Measurements from ENCODE around the gene MT1B.
"Not testable (repeated sequence)": the region's sequence is repeated elsewhere in the genome, so short reads cannot be mapped to it uniquely, and the experiment has no call there.

The MT1B gene

DNA sequence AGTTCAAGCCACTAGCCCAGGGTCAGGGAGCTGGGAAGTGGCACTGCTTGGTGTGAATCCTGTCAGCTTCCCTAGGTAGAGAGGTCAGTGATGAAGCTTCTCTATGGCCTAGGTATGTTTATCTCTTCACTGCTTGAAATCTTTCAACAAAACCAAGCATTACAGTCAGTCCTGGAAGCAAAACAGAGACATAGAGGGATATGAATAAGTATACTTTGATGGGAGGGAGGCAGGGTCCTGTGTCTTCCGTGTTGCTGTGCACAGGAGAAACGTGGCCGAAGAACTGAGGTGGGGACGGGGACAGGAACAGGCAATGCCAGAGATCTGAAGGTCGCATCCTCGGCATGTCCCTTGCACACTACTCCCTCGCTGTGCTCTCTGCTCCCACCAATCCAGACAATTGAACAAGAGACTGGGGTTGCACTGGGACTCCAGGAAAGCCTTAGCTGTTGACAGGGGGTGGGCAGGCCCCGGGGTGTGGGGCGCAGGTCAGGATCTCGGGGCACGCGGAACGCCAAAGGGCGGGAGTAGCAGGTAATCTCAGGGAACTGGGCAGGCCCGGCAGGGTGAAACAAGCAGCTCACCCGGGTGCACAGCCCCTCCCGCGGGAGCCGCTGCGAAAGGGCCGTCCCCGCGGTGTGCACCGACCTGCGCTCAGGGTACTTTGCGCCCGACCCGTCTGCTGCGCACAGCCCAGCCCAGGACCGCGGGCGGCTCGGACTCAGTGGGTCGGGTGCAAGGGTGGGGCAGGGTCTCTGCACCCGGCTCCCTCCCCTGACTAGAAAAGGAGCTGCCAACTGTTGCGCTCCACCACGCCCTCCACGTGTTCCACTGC lies 17.5 kb downstream of the MT1B start, which contains the start of gene MT1H:
Gene MT1H (plus strand): TSS at position 810 of the 835 bp plus-strand sequence. CDS start 71 bp downstream, outside the sequence.
- no peak for DNase-seq

DNA sequence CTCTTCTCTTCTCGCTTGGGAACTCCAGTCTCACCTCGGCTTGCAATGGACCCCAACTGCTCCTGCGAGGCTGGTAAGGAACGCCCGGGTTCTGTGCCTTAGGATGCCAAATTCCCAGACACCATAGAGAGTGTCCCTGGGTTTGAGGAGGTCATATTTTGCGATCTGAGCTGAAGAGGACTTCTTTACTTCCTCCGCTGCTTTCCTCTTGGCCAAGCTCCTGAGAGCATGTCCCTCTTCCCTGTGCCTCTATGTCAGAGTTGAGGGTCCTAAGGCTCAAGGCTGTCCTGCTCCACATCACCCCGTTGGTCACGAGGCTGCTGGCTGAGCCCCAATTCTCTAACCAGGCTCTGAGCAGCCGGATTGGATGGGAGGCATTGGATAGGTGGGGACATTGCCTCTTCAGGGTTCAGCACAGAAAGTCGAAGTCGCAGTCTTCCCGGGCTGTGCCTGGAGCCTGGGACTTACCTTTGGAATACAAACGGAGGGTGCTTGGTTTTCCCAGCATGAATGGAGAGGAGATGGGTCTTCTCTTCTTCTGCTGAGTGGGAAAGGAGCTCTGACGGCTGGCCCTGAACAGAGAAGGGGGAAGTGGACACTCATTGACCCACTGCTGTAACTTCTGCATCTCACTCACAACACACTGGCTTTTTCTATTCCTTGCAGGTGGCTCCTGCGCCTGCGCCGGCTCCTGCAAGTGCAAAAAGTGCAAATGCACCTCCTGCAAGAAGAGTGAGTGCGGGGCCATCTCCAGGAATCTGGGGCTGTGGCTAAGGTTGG lies 18.3 kb downstream of the MT1B start:
- DNase-seq, result no peak

DNA sequence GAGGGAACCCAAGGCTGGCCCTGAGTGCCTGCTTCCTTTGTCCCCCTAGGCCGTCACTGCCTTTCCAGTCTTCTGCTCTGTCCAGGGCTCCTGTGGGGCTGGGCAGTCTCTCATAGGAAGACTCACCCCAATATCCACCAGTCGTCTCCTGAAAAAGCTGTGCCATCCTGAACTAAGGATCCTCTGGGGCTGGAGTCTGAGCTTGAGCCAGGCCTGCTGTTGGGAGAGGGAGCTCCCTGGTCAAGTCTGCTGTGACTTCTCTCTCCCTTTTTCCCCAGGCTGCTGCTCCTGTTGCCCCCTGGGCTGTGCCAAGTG lies 18.9 kb downstream of the MT1B start:
- DNase-seq, result no peak

DNA sequence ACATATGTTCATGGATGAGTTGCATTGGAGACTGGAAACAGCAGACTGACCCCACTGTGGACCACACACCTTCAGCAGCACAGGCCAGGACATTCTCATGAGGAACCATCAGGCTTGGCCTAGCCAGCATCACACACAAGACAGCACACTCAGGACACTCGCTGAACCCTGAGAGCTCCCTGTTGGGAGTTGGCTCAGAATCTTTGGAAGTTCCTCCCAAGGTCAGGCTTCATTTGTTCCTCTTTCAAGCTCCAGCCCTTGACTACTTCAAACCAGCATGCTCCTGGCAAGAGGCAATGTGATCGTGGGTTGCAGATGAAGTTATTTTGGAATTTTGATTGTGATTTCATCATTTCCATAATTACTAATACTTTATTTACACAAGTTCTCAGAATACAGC lies 20.0 kb downstream of the MT1B start:
- not testable (repeated sequence) for DNase-seq

DNA sequence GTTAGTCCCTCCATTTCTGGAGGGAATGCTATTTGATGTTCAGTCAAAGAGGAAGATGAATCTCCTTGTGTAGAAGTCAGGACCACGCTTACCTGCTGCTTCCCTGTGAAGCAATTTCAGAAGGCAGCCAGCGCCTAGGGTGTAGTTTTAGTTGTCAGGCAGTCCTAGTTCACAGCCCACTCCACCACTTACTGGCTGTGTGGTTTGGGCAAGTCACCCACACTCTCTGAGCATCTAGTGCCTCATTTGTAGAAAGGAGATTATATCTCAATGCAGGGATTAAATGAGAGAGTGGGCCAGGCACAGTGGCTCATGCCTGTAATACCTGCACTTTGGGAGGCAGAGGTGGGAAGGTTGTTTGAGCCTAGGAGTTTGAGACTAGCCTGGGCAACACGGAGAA lies 20.5 kb downstream of the MT1B start:
- not testable (repeated sequence) for DNase-seq

DNA sequence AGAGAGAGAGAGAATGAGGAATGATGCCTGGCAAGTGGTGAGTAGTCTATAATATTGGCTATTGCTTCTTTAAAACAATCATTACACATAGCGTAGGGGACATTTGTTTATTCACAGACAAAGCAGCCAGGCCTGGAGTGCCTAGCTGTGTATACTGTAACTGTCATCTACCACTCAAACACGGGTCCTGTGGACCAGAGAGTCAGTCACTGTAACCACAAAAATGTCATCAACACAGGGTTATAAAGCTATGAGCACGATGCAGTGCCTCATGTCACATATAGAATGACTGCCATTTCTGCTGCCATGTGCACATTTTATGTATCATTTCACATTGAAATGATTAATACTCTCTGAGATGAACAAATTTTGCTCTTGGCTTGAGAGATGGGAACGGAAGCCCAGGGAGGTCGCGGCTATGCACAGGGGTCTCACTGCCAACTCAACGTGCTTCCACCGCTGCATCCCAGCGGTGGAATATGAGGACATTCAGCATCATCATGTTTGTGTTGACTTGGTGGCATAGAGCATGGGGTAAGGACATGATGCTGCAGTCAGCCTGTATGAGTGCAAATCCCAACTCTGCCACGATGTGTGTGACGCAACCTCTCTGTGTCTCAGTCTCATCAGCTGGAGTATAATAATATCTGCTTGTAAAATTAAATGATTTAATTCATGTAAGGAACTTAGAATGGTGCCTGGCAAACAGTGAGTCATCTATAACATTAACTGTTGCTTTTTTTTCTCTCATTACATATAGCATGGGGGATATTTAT lies 21.3 kb downstream of the MT1B start:
- DNase-seq, result no peak

DNA sequence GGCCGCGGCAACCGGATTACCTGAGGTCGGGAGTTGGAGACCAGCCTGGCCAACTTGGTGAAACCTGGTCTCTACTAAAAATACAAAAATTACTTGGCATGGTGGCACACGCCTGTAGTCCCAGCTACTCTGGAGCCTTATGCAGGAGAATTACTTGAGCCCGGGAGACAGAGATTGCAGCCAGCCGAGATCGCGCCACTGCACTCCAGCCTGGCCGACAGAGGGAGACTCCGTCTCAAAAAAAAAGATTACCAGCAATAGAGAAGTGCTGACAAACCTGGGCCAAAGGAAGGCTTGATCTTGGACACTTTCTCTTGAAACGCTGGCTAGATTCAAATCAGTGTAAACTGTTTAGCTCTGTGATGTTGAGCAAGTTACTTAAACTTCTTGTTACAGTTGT lies 22.2 kb downstream of the MT1B start:
- peak; percentile 30 for DNase-seq

DNA sequence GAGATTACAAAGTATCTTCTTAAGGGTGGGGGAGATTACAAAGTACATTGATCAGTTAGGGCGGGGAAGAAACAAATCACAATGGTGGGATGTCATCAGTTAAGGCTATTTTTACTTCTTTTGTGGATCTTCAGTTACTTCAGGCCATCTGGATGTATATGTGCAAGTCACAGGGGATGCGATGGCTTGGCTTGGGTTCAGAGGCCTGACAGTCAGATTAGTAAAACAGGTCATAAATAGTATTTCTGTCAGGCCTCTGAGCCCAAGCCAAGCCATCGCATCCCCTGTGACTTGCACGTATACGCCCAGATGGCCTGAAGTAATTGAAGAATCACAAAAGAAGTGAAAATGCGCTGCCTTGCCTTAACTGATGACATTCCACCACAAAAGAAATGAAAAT lies 22.9 kb downstream of the MT1B start:
- DNase-seq, result not testable (repeated sequence)

DNA sequence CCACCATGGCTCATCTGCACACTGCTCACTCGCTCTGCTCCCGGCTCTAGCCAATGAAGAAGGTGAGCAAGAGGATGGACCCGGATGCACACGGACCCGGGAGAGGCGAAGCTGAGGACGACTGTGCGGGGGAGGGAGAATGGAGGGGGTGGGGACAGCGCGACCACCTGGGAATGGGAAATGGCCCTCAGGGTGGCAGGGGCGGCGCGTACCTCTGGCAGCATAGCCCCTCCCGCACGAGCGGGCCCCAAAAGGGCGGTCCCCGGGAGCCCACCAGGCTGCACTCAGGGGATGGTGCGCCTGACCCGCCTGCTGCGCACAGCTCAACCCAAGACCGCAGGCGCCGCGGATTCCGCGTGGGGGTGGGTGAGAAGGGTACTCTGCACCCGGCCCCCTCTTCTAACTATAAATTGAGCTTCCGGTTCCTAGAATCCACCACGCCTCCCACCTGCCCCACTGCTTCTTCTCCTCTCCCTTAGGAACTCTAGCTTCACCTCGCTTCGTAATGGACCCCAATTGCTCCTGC lies 24.1 kb downstream of the MT1B start:
- peak; percentile 34 for DNase-seq

DNA sequence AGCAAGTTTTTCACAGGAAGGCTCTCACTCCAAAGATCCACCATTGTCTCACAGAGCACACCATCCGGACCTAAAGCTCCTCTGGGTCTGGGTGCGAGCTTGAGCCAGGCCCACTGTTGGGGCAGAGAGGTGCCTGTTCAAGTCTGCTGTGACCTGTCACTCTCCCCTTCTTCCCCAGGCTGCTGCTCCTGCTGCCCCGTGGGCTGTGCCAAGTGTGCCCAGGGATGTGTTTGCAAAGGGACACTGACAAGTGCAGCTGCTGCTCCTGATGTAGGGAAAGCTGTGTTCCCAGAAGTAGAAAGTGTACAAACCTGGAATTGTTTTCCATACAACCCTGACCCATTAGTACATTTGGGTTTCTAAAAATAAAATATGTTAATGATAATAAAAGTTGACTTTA lies 25.8 kb downstream of the MT1B start:
- DNase-seq, result no peak

DNA sequence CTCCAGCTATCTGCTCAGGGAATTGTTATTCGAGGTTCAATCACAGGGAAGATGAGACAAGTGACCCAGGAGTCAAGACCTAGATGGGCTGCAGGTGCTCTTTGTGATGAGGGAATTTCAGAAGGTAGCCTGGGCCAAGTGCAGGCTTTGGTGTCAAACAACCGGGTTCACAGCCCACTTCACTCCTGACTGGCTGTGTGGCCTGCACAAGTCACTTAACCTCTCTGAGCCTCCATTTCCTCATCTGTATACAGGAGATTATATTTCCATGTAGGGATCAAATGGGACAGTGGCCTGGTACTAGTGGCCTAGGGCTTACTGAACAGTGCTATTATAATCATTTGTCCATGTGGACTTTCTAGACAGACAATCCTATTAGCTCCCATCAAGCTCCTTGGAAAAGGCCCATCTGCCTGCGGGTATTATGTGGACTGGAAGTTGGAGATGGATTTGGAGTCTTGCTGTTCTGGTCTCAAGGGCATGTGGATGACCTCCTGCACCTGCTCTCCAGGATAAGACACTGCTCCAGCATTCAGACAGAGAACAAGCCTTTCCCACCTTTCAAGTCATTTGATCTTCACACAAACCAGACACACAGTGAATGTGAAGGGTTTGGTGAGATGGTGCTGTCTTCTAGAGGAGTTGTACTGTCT lies 27.5 kb downstream of the MT1B start:
- no peak for DNase-seq

DNA sequence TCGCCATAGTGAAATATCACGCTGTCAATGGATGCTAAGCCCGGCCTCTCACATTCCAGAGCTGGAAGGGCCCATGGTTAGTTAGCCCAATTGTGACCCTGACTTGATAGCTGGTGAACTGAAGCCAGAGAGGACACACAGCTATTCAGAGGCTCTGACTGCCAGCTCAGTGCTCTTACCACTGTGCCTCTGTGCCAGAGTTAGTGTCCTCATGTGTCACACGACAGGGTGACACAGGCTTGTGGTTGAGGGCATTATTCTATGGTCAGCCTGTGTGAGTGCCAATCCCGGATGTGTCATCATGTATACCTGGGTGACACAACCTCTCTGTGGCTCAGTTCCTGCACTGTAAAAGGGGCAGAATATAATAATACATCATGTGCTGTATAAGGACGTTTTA lies 28.1 kb downstream of the MT1B start:
- DNase-seq, result no peak

DNA sequence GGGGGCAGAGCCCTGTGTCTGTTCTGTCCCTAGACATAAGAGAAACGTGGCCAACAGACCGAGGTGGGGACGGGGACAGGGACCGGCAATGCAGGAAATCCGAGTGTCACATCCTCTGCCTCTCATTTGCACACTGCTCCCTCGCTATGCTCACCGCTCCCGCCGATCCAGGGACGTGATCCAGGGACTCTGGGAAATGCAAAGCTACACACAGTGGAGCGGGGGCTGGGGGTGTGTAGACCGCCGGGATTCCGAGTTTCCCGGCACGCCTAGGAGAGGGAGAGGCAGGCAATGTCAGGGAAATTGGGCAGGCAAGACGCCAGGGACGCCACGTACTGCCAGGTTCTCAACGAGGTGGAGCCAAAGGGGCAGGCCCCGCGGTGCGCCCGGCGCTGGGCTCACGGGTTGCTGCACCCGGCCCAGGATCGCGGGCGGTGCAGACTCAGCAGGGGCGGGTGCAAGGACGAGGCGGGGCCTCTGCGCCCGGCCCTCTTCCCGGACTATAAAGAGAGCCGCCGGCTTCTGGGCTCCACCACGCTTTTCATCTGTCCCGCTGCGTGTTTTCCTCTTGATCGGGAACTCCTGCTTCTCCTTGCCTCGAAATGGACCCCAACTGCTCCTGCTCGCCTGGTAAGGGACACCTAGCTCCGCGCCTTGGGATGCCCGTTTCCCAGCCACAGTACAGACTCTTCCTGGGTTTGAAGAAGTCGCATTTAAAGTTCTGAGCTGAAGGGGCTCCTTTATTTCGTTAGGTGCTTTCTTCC lies 30.4 kb downstream of the MT1B start, which contains the start of gene MT1X:
Gene MT1X (plus strand): TSS at position 532 of the 764 bp plus-strand sequence. CDS start 71 bp downstream, at position 603.
- DNase-seq, result peak; percentile 89

DNA sequence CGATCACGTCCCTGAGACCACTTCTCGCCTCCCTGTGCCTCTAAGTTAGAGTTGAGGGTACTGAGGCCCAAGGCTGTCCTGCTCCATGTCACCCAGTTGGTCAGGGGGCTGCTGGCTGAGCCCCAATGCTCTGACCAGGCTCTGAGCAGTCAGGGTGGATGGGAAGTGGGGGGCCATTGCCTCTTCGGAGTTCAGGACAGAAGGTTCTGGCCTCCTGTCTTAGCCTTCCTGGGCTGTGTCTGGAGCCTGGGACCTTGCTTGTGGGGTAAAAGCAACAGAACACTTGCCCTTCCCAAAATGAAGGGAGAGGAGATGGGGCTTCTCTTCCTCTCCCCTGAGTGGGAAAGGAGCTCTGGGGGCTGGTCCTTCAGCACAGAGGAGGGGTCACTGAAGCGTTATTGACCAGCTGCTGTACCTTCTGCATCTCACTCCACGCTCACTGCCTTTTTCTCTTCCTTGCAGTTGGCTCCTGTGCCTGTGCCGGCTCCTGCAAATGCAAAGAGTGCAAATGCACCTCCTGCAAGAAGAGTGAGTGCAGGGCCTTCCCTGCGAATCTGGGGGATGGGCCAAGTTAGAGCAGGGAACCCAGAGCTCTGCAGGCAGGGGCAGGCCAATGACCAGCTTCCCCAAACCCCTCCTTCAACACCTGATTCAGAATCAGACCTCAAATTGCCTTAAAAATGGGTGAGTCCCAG lies 31.2 kb downstream of the MT1B start:
- DNase-seq, result no peak

DNA sequence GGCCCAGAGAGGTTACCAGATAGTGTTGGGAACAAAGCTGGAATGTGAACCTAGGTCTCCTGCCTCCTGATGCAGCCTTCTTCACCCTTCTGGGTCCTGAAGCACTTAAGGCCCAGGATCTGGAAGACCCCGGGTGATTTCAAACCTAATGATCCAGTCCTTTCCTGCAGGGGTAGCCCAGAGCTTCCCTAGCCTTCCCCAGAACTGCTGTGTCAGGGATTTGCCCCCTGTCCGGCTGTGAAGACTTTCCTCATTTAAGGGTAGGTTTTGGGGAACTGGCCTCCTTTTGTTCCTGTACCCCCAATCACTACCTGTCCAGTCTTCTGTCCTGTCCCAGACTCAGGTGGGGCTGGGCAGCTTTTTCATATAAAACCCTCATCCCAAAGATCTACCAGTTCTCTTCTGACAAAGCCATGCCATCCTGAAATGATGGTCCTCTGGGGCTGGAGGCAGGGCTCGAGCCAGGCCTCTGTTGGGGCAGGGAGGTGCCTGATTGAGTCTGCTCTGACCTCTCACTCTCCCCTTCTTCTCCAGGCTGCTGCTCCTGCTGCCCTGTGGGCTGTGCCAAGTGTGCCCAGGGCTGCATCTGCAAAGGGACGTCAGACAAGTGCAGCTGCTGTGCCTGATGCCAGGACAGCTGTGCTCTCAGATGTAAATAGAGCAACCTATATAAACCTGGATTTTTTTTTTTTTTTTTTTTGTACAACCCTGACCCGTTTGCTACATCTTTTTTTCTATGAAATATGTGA lies 31.9 kb downstream of the MT1B start:
- no peak for DNase-seq

DNA sequence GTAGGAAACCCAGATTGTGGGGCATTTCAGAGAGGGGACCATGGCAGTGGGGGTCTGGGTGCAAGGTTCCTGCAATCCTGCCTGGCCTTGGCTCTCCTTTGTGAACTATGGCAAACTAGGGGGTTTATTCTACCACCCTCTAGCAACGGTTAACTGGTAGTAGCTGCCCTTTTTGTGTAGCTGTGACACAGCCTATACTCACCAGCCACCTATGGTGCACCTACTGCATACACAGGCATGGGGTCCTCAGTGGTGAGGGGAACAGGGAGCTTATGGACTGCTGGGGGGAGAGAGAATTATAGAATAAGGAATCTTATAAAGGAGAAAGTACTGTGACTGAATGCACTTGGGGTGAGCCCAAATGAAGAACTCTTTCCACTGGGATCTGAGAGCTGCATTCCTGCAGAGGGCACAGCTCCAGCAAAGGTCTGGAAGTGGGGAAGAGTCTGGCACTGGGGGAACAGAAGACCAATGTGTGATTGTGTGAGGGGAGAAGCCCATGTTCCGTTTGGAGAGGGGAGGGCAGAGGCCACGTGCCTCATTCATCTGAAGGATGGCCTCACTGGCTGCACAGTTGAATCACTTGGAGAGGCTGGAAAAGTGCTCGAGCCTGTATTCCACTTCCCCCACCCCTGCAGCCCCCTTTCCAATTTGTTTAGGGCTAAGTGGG lies 32.7 kb downstream of the MT1B start:
- DNase-seq, result no peak

DNA sequence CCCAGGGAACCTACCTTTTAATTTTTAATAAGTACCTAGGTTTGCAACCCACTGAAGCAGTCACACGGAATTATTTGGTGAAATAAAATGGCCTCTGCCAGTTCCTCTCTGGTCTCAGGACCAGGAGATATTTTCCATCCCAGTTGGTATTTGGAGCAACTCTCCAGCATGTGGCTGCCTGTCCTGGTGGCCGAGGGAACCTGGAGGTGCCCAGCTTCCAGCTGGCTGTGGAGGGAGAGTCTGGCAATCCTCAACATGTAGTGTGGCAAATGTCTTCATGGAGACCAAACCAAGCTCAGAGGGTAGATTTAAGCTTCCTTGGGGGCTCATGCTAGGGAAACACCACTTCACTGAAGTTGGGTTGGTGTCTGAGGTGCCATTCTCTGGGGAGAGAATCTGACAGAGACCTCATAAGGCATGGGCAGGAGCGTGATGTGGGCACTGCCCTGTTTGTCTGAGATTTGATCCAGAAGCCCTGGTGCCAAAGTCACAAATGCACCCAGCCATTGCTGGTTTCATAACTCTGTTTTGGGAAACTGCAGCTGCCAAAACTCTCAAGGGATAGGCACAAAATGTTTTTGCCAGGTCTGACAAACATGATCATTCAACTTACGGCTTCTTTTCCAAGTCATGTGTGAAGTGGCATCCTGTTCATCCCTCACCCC lies 33.4 kb downstream of the MT1B start:
- DNase-seq, result no peak

DNA sequence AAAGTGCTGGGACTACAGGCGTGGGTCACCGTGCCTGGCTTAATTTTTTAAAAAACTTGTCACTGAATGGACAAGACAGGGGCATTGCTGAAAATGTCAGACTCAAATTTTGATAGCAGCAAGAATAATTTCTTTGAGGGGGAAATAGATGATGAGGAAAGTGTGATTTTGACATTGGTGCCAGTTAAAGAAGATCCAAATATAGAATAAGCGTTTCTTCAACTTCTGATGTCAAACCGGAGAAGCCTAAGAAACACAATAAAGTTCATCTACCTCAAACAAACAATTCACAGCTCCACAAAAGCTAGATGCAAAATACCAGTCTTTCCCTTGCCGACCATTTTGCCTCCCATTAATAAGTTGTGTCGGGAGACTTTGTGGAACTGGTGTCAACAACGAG lies 35.1 kb downstream of the MT1B start:
- no peak for DNase-seq

DNA sequence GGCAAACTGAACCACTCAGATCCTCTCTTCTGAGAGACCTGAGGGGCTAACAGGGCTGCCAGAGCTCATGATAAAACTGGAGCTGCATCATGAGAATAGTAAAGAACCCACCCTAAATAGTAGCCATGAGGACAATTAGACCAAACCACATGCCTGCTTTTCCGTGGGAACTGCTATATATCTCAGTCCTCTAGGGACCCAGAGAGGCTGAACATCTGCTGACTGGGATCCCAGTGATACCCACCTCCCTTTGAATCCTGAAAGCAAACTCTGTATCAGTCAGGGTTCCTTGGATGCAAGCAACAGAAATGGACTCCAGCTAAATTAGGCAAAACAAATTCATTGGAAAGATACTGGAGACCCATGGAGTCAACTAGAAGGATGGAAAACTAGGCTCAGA lies 37.1 kb downstream of the MT1B start:
- DNase-seq, result no peak
